CD4-positive, alpha-beta T cell (primary cell): ENCODE results near the gene RBM20. TPM values are rescaled to one million over a fixed set of nuclear protein-coding genes. Genes with fewer than 3 reads are reported as not detected.

Experiments used
- ATAC-seq: fragments of 200-7000 bp; cut with Tn5 transposase; one replicate; pipeline ENCODE4 v1.10.0; 2022; ENCODE audit warnings: mild to moderate bottlenecking; ENCODE audit not compliant: poor library complexity
- CTCF ChIA-PET: fragments of 350-600 bp; sonication (Branson Sonifier 250); formaldehyde crosslinking; loops from one replicate; lab custom pipeline; 2021; ENCODE audit warnings: antibody characterized with exemption, inconsistent platforms; lab: Charles Lee
- POLR2A ChIA-PET: fragments of 350-600 bp; sonication (Branson Sonifier 250); formaldehyde crosslinking; loops from one replicate; lab custom pipeline; 2021; ENCODE audit warnings: antibody characterized with exemption, inconsistent platforms; lab: Charles Lee
- DNase-seq, 14 experiments: peaks; one replicate each; pipeline ENCODE4 v3.0.0-alpha.2; 2013 to 2020; ENCODE audit warnings: mixed read lengths in 2 of 14
- H3K27ac ChIP-seq, 2 donors: one replicate each; pipeline versions ENCODE4 v1.5.1 to v1.7.0; 2013; ENCODE audit warnings: low read length in 2 of 2, low read depth in 1 of 2, mild to moderate bottlenecking in 1 of 2
- H3K27me3 ChIP-seq, 2 experiments: 1 replicate in 1 of 2; 2 replicates in 1 of 2; pipeline versions ENCODE4 v1.6.1 to v1.7.0; 2013; ENCODE audit warnings: low read length in 2 of 2, control low read depth in 1 of 2, mild to moderate bottlenecking in 1 of 2, moderate library complexity in 1 of 2; ENCODE audit not compliant: insufficient read depth in 2 of 2, control insufficient read depth in 1 of 2
- H3K36me3 ChIP-seq: one replicate; pipeline ENCODE4 v1.6.1; 2013; ENCODE audit warnings: low read length, control low read depth; ENCODE audit not compliant: insufficient read depth
- H3K4me1 ChIP-seq: one replicate; pipeline ENCODE4 v1.6.1; 2013; ENCODE audit warnings: low read length, control low read depth; ENCODE audit not compliant: insufficient read depth
- H3K4me3 ChIP-seq: one replicate; pipeline ENCODE4 v1.5.1; 2013; ENCODE audit warnings: mild to moderate bottlenecking, low read length, moderate library complexity
- H3K9me3 ChIP-seq, 2 experiments: 1 replicate in 1 of 2; 2 replicates in 1 of 2; pipeline versions ENCODE4 v1.6.1 to v1.7.0; 2013; ENCODE audit warnings: low read length in 2 of 2, mild to moderate bottlenecking in 2 of 2, control low read depth in 1 of 2, moderate library complexity in 1 of 2; ENCODE audit not compliant: control insufficient read depth in 1 of 2, insufficient read depth in 1 of 2
- H3K27ac Mint-ChIP-seq: one replicate; pipeline ENCODE4 v1.8.0; 2020; ENCODE audit warnings: mixed read lengths
- H3K27me3 Mint-ChIP-seq: one replicate; pipeline ENCODE4 v1.8.0; 2021; ENCODE audit warnings: mixed read lengths
- H3K36me3 Mint-ChIP-seq: one replicate; pipeline ENCODE4 v1.8.0; 2021; ENCODE audit warnings: low read depth, mixed read lengths
- H3K4me1 Mint-ChIP-seq: one replicate; pipeline ENCODE4 v1.8.0; 2021; ENCODE audit warnings: low read depth, mixed read lengths
- H3K4me3 Mint-ChIP-seq: one replicate; pipeline ENCODE4 v1.8.0; 2020; ENCODE audit warnings: mild to moderate bottlenecking, mixed read lengths
- H3K9me3 Mint-ChIP-seq: one replicate; pipeline ENCODE4 v1.8.0; 2020; ENCODE audit warnings: mixed read lengths
- intact Hi-C, 2 experiments: fragments of 100-400 bp; cut with DNase I in 1 of 2; cut with micrococcal nuclease in 1 of 2; formaldehyde crosslinking; loops; one replicate each; pipeline versions ENCODE4 v1.15.1 to v1.9.0; 2023 to 2025; cut with DNase I, micrococcal nuclease
- total RNA-seq, 174 experiments: library from RNA in 2 of 174; stranded (reverse) in 2 of 174; gene quantifications; one replicate each; pipeline ENCODE4 v1.2.3 and lab custom pipeline; 2021 to 2026
- TF ChIP-seq, protein P1 (sequence below): fragments of 200-600 bp; IDR thresholded peaks from one replicate; pipeline ENCODE4 v1.8.0; 2022; ENCODE audit warnings: antibody characterized with exemption, mild to moderate bottlenecking

Gene RBM20
- total RNA-seq, 2 experiments from 2014 or later, result 0.91 to 1.1 TPM

DNA sequence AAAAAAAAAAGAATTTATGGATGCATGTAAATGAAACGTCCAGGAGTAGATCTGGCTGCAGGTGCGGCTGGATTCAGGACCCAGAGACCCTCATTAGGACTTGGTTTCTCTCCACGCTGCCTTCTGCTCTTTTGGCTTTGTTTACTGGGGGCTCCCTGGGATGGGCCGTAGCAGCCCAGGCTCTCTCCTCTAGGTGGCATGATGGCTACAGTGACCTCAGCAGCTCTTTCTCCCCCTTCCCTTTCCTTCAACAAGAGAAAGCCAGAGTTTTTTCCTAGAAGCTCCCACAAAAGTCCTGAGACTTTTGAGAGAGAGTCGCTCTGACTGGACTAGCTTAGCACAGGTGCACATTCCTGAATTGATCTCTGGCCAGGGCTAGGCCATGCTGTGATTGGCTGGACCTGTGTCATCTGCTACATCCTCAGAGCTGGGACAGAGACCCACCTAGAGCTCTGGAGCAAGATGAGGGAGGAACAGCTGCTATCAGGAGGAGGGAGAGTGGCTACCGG lies 159.7 kb downstream of the RBM20 start:
- Mint-ChIP-seq H3K4me1 (peaks cover 49% of the 10 kb centered on the region), H3K9me3 (no peaks in the 10 kb centered on the region), H3K4me3 (peak overlapping the region; percentile 59), H3K27me3 (no peaks in the 10 kb centered on the region), H3K27ac (peak overlapping the region; percentile 88), H3K36me3 (no peaks in the 10 kb centered on the region)
- Histone ChIP-seq H3K4me1 (peaks cover 28% of the 10 kb centered on the region), H3K27ac (peak overlapping the region; percentile 45 to 54), H3K27me3 (no peaks in the 10 kb centered on the region), H3K4me3 (no peak overlapping the region), H3K9me3 (no peaks in the 10 kb centered on the region), H3K36me3 (no peaks in the 10 kb centered on the region)
- ATAC-seq (no peak), DNase-seq (peak in 9 of 14 experiments; percentile 7 to 71 (median 35))
- intact Hi-C loops, result loop anchor here (2.0 to 5.0 kb wide), 3 partner anchors 68 to 89 kb away; partner anchors contain the start of gene PDCD4 (in 1 of the 2)
- ChIA-PET POLR2A (interaction anchor here (1.0 to 4.0 kb wide), 16 partner anchors 26 to 115 kb away, joined by 3 to 50 read pairs (median 6); partner anchors contain the start of genes BBIP1, PDCD4 and SHOC2), CTCF (interaction anchor here (0.5 to 3.4 kb wide), 18 partner anchors 10 to 580 kb away, joined by 3 to 14 read pairs (median 4); no protein-coding TSS in a partner anchor)
- TF ChIP-seq, protein P1, sequence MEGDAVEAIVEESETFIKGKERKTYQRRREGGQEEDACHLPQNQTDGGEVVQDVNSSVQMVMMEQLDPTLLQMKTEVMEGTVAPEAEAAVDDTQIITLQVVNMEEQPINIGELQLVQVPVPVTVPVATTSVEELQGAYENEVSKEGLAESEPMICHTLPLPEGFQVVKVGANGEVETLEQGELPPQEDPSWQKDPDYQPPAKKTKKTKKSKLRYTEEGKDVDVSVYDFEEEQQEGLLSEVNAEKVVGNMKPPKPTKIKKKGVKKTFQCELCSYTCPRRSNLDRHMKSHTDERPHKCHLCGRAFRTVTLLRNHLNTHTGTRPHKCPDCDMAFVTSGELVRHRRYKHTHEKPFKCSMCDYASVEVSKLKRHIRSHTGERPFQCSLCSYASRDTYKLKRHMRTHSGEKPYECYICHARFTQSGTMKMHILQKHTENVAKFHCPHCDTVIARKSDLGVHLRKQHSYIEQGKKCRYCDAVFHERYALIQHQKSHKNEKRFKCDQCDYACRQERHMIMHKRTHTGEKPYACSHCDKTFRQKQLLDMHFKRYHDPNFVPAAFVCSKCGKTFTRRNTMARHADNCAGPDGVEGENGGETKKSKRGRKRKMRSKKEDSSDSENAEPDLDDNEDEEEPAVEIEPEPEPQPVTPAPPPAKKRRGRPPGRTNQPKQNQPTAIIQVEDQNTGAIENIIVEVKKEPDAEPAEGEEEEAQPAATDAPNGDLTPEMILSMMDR, result peak; percentile 42

GRCh38 chr10:110804376-110804775 lies 160.2 kb downstream of the RBM20 start:
- peak in 2 of 14 experiments; percentile 13 to 20 for DNase-seq
- no peak for ATAC-seq
- ChIA-PET CTCF (interaction anchor here (0.5 to 3.4 kb wide), 13 partner anchors 12 to 580 kb away, joined by 3 to 14 read pairs (median 4); no protein-coding TSS in a partner anchor), POLR2A (interaction anchor here (1.0 to 4.0 kb wide), 11 partner anchors 27 to 114 kb away, joined by 3 to 50 read pairs (median 5); partner anchors contain the start of gene PDCD4)
- peaks cover 28% of the 10 kb centered on the region for H3K4me1 ChIP-seq
- no peaks in the 10 kb centered on the region for H3K27me3 ChIP-seq
- no peak overlapping the region for H3K4me3 ChIP-seq
- TF ChIP-seq, protein P1, result no peak
- H3K4me3 Mint-ChIP-seq, result peak overlapping the region; percentile 59
- peak overlapping the region; percentile 45 to 54 for H3K27ac ChIP-seq
- intact Hi-C loops, result loop anchor here in 1 of 2 experiments (5.0 kb wide), 2 partner anchors 68 to 88 kb away; partner anchors contain the start of gene PDCD4
- H3K36me3 ChIP-seq, result no peaks in the 10 kb centered on the region
- no peaks in the 10 kb centered on the region for H3K27me3 Mint-ChIP-seq
- H3K9me3 ChIP-seq, result no peaks in the 10 kb centered on the region
- H3K27ac Mint-ChIP-seq, result peak overlapping the region; percentile 88
- H3K36me3 Mint-ChIP-seq, result no peaks in the 10 kb centered on the region
- peaks cover 49% of the 10 kb centered on the region for H3K4me1 Mint-ChIP-seq
- no peaks in the 10 kb centered on the region for H3K9me3 Mint-ChIP-seq

- CTCF ChIA-PET, result no interaction called here
Measured at GRCh38 chr10:110805292-110805691, 161.2 kb downstream of the RBM20 start.

More at GRCh38 chr10:110805292-110805691, 161.2 kb downstream of the RBM20 start:
- Mint-ChIP-seq H3K36me3 (no peaks in the 10 kb centered on the region), H3K27me3 (no peaks in the 10 kb centered on the region), H3K27ac (no peak overlapping the region), H3K4me1 (peaks cover 49% of the 10 kb centered on the region), H3K4me3 (no peak overlapping the region), H3K9me3 (no peaks in the 10 kb centered on the region)
- intact Hi-C loops, result no loop called here
- no peak for DNase-seq
- peaks cover 28% of the 10 kb centered on the region for H3K4me1 ChIP-seq
- POLR2A ChIA-PET, result interaction anchor here (1.2 to 4.0 kb wide), 2 partner anchors 59 to 67 kb away, joined by 4 to 50 read pairs; partner anchors contain the start of gene PDCD4
- no peak overlapping the region for H3K4me3 ChIP-seq
- no peak overlapping the region for H3K27ac ChIP-seq
- H3K27me3 ChIP-seq, result no peaks in the 10 kb centered on the region
- no peak for ATAC-seq
- H3K9me3 ChIP-seq, result no peaks in the 10 kb centered on the region
- TF ChIP-seq, protein P1, result no peak
- H3K36me3 ChIP-seq, result no peaks in the 10 kb centered on the region
